HG03025 (cell line): ENCODE measurements around the gene PIK3R3.

Experiments used
- ATAC-seq: cut with Tn5 transposase; IDR thresholded peaks from one replicate; pipeline ENCODE4 v1.9.1; 2021; ENCODE audit warnings: mild to moderate bottlenecking, moderate library complexity; ENCODE audit not compliant: unreplicated experiment, low FRiP score

PIK3R3 gene

GRCh38 chr1:46034601-46035516 lies 97.6 kb downstream of the PIK3R3 start:
- ATAC-seq: no peak

GRCh38 chr1:46030876-46031660 lies 101.4 kb downstream of the PIK3R3 start:
- no peak for ATAC-seq

GRCh38 chr1:46030074-46030870 lies 102.2 kb downstream of the PIK3R3 start:
- ATAC-seq: no peak

- no peak for ATAC-seq
Measured at GRCh38 chr1:46027788-46028573, 104.4 kb downstream of the PIK3R3 start.

- ATAC-seq: no peak
Measured at GRCh38 chr1:46026531-46026930, 105.9 kb downstream of the PIK3R3 start.

- ATAC-seq: no peak
Measured at GRCh38 chr1:46021046-46021996, 111.1 kb downstream of the PIK3R3 start.

DNA sequence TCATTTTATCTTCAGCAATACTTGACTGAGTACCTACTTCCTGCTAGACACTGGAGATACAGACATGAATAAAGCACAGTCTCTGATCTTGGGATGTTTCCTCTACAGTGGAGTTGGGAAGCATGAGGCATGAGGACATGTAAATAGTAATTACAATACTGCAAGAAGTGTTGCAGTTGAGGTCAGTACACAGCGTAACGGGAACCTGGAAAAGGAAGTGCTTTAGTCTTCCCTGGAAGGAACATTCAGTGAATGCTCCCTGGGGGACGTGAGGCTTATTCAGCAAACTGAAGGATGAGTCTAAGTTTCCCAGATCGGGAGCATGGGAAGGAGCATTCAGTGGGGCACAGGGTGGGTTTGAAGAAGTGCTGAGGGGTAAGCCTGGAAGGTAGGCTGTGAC lies 112.4 kb downstream of the PIK3R3 start:
- no peak for ATAC-seq

DNA sequence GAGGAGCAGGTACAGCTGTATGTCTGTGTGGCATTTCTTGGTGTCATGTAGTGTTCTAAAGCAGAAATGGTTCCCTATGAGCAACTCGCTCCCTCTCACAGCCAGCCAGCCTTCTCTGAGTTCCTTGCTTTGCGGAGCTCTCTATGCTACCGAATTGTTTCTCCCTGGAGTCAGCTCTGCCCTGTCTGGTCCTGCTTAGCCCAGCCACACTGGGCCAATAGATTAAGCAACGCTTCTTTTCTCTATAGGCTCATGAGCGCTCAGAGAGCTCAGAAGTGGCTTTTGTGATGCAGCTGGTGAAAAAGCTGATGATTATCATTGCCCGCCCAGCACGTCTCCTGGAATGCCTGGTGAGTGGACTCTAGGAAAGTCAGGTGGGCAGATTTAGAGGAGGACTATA lies 113.1 kb downstream of the PIK3R3 start:
- ATAC-seq: no peak

DNA sequence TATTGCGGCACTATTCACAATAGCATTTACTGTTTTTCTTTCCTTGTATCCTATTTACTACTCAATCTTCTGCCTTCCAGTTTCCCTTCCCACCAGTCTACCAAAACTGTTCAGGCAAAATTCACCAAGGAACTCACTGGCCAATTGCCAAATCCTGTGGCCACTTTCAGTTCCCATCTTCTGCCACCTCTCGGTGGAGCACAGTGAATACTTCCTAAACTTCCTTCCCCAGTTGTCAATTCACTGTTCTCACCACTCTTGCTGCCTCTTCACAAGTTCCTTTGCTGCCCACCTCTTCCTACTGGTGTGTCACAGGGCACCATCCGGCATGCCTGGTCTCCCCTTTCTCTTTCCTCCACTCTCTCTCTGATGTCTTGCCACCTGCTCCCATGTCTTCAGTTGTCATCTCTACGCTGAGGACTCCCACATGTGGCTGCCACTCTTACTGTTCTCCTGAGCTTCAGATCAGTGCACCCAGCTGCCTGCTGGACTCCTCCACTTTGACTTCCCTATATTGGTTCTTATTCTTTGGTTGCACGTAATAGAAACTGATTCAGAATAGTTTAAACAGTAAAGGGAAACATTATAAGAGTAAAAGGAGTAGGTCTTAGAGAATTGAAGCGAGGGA lies 114.4 kb downstream of the PIK3R3 start:
- ATAC-seq: no peak

DNA sequence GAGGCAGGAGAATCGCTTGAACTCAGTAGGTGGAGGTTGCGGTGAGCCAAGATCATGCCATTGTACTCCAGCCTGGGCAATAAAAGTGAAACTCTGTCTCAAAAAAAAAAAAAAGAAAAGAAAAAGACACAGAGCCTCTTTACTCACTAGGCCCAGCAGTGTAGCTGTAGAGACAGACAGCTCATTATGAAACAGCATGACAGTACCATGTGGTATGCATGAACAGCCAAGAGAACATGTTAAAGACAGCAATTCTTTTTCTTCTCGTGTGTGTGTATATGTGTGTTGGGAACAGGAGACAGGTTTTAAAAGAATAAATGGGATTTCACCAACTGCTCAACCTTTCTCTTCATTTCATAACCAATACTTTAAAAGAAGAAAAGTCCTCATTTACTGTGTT lies 118.8 kb downstream of the PIK3R3 start:
- no peak for ATAC-seq

- ATAC-seq: no peak
Measured at GRCh38 chr1:46012236-46012635, 120.2 kb downstream of the PIK3R3 start.

- no peak for ATAC-seq
Measured at GRCh38 chr1:46011121-46011695, 121.2 kb downstream of the PIK3R3 start.

DNA sequence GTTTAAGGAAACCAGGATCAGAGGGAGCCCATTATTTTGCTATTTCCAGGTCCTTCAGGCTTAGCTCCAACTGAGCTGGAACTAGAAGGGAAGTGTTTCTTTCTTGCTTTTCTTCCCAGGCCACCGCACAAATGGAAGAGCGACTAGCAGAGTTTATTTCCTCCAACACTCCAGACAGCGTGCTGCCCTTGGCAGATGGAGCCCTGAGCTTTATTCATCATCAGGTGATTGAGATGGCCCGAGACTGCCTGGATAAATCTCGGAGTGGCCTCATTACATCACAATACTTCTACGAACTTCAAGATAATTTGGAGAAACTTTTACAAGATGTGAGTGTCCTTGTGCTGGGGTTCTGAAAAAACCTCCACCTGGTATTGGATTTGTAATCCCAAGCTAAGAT lies 121.8 kb downstream of the PIK3R3 start:
- no peak for ATAC-seq

- no peak for ATAC-seq
Measured at GRCh38 chr1:46008585-46008984, 123.8 kb downstream of the PIK3R3 start.

DNA sequence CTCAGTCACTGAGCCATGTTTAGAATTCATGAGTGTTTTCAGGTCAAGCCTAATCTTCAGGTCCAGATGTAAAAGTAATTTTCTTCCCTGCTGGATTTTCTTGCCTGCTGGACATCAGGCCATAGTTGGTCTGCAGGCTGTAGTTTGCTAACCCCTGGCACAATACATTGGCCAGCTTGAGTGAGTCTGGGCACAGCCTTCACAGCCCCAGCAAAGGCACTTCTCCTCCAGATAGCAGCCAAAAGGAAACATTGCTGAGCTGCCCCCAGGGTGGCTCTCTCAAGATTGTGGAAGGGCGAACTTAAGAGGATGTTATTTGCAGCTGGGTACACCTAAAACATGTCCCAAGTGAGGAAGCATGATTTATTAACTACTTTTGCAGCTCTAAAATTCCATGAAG lies 126.8 kb downstream of the PIK3R3 start:
- no peak for ATAC-seq

GRCh38 chr1:46004492-46004891 lies 127.9 kb downstream of the PIK3R3 start:
- ATAC-seq: no peak

DNA sequence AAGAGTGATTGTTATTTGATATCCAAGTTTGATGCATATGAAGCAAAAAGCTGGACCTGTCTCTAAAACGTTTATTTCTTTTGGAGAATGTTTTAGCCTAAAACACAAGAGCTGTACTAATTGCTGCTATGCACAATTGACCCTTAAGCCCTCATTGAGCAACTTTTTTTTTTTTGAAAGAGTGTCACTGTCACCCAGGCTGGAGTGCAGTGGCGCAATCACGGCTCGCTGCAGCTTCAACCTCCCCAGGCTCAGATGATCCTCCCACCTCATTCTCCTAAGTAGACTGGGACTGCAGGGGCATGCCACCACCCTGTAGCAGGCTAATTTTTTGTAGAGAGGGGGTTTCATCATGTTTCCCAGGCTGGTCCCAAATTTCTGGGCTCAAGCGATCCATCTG lies 129.1 kb downstream of the PIK3R3 start:
- no peak for ATAC-seq

- no peak for ATAC-seq
Measured at GRCh38 chr1:46002551-46003150, 129.8 kb downstream of the PIK3R3 start.
